ENCODE results near the gene OPALIN. TPM values are rescaled to one million over a fixed set of nuclear protein-coding genes. Genes with fewer than 3 reads are reported as not detected.

Gene OPALIN
- total RNA-seq, 4 donors from 2014 or later, result not detected

- TF ChIP-seq CTCF (IDR thresholded peaks at IDR 0.05), result no peak
- no peak for TF ChIP-seq POLR2A (IDR thresholded peaks at IDR 0.05)
- no peak for DNase-seq (ENCODE audit: low spot score in 2 of 2)
- intact Hi-C loops (cut with DNase I; ENCODE audit: low total_unique reads), result no loop called here
- 51% methylated on average over 7 of the region's 7 CpGs for WGBS, 2 donors
- H3K4me3 ChIP-seq (ENCODE audit: low read depth, poor library complexity, severe bottlenecking), result no peak overlapping the region
Measured at GRCh38 chr10:96387601-96388000, 28.8 kb upstream of the OPALIN start.

GRCh38 chr10:96387161-96387560, 28.4 kb upstream of the OPALIN start:
- TF ChIP-seq POLR2A (IDR thresholded peaks at IDR 0.05) (no peak), CTCF (IDR thresholded peaks at IDR 0.05) (no peak)
- DNase-seq (ENCODE audit: low spot score in 2 of 2), result no peak
- WGBS, 2 donors, result 68 to 83% methylated on average over 2 of the region's 2 CpGs
- H3K4me3 ChIP-seq (ENCODE audit: low read depth, poor library complexity, severe bottlenecking), result no peak overlapping the region
- intact Hi-C loops (cut with DNase I; ENCODE audit: low total_unique reads), result no loop called here

GRCh38 chr10:96384506-96384905, 25.7 kb upstream of the OPALIN start:
- DNase-seq (ENCODE audit: low spot score in 2 of 2), result no peak
- 42 to 54% methylated on average over 12 to 23 of the region's 25 CpGs for WGBS, 2 donors
- H3K4me3 ChIP-seq (ENCODE audit: low read depth, poor library complexity, severe bottlenecking), result no peak overlapping the region
- TF ChIP-seq POLR2A (IDR thresholded peaks at IDR 0.05) (no peak), CTCF (IDR thresholded peaks at IDR 0.05) (no peak)
- intact Hi-C loops (cut with DNase I; ENCODE audit: low total_unique reads), result no loop called here

GRCh38 chr10:96380821-96381220, 22.0 kb upstream of the OPALIN start:
- no peak overlapping the region for H3K4me3 ChIP-seq (ENCODE audit: low read depth, poor library complexity, severe bottlenecking)
- intact Hi-C loops (cut with DNase I; ENCODE audit: low total_unique reads), result no loop called here
- DNase-seq (ENCODE audit: low spot score in 2 of 2), result no peak
- TF ChIP-seq CTCF (IDR thresholded peaks at IDR 0.05), result no peak
- TF ChIP-seq POLR2A (IDR thresholded peaks at IDR 0.05), result no peak
- 85 to 96% methylated on average over 7 of the region's 7 CpGs for WGBS, 2 donors

- intact Hi-C loops (cut with DNase I; ENCODE audit: low total_unique reads), result no loop called here
- WGBS, 2 donors, result 81 to 83% methylated on average over 8 of the region's 8 CpGs
- no peak for TF ChIP-seq POLR2A (IDR thresholded peaks at IDR 0.05)
- TF ChIP-seq CTCF (IDR thresholded peaks at IDR 0.05), result no peak
- DNase-seq (ENCODE audit: low spot score in 2 of 2), result no peak
- H3K4me3 ChIP-seq (ENCODE audit: low read depth, poor library complexity, severe bottlenecking), result no peak overlapping the region
Measured at GRCh38 chr10:96379758-96380157, 21.0 kb upstream of the OPALIN start.

- intact Hi-C loops (cut with DNase I; ENCODE audit: low total_unique reads), result no loop called here
- WGBS, 2 donors, result 61 to 74% methylated on average over 15 of the region's 15 CpGs
- no peak for TF ChIP-seq POLR2A (IDR thresholded peaks at IDR 0.05)
- TF ChIP-seq CTCF (IDR thresholded peaks at IDR 0.05), result no peak
- no peak for DNase-seq (ENCODE audit: low spot score in 2 of 2)
- no peak overlapping the region for H3K4me3 ChIP-seq (ENCODE audit: low read depth, poor library complexity, severe bottlenecking)
Measured at GRCh38 chr10:96378741-96379140, 19.9 kb upstream of the OPALIN start.

Data from lower leg skin (tissue), 4 donors.